HFF-Myc (cell line): Measurements from ENCODE around the gene MEGF10.
"Not testable (repeated sequence)": the region's sequence is repeated elsewhere in the genome, so short reads cannot be mapped to it uniquely, and the experiment has no call there.

Source experiments
- DNase-seq: peaks from one replicate; pipeline ENCODE4 v3.0.0-alpha.2; 2011; ENCODE audit warnings: low read depth; ENCODE audit errors: extremely low read depth
- H3K4me3 ChIP-seq: replicated peaks from 2 replicates; pipeline ENCODE4 v1.5.1; 2011; ENCODE audit warnings: low read depth, mild to moderate bottlenecking, control low read depth, low read length
- CTCF ChIP-seq: IDR thresholded peaks from 2 replicates; pipeline ENCODE4 v1.5.1; 2012; ENCODE audit warnings: mild to moderate bottlenecking, low read depth, low read length, control low read depth; ENCODE audit errors: missing control alignments

The MEGF10 gene

GRCh38 chr5:127316011-127316410 lies 25.4 kb downstream of the MEGF10 start:
- H3K4me3 ChIP-seq = no peak overlapping the region
- DNase-seq = no peak
- TF ChIP-seq CTCF = no peak

GRCh38 chr5:127317385-127317784 lies 26.8 kb downstream of the MEGF10 start:
- DNase-seq = not testable (repeated sequence)

GRCh38 chr5:127320032-127320965 lies 29.7 kb downstream of the MEGF10 start:
- DNase-seq = no peak
- H3K4me3 ChIP-seq = no peak overlapping the region
- no peak for TF ChIP-seq CTCF

More at GRCh38 chr5:127317385-127317784, 26.8 kb downstream of the MEGF10 start:
- not testable (repeated sequence) for H3K4me3 ChIP-seq

DNA sequence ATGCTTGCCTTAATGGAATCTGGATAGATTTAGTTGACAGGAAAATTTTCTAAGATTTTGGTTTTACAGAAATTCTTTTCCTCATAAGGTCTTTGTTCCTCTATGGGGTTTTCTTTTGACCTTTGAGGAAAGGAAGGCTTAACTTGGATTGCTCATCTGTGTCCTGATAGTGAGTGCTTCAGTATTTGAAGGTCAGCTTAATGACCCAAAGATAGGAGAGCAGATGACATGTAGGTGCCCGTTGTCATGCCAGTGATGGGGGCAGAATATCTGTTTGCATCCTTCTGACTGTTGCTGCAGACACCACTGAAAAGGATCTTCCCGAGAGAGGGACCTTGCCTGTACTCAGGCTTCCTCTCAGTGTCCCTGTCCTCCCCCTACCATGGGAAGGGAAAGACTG lies 30.9 kb downstream of the MEGF10 start:
- no peak for TF ChIP-seq CTCF
- no peak for DNase-seq
- H3K4me3 ChIP-seq = no peak overlapping the region

DNA sequence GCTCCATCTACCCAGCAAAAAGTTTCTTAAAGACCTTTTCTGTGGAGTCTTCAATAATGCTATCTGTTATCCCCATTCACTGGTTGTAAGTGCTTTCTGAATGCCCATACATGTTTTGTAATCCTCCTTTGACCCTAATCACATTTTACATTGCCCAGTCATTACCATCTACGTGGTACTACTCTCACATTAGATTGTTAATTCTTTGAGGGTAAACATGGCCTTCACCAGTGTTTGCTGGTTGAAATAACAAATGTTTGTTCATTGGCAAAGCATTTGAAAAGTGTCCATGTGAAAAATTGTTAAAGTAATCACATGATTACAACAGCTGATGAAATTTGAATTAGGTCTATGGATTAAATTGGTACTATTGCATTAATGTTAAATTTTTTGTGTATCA lies 31.8 kb downstream of the MEGF10 start:
- DNase-seq = no peak
- no peak overlapping the region for H3K4me3 ChIP-seq
- no peak for TF ChIP-seq CTCF

DNA sequence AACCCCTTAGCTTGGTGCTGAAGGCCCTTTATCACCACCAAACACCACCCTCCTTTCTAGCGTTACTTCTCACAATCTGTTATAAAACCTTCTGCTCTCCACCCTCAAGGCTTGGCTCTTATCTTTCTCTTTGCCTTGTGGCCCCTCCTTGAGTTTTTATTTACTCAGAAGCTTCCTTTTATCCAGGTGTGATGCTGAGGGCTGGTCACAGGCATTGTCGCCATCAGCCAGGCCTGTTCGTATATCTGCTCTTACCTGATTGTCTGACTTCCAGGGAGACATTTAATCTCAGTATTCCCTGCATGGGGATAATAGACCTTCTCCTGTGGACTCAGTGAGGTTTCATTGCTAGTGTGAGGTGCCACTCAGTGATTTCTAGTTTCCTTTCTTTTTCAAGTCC lies 34.2 kb downstream of the MEGF10 start:
- no peak for TF ChIP-seq CTCF
- H3K4me3 ChIP-seq = no peak overlapping the region
- DNase-seq = no peak

DNA sequence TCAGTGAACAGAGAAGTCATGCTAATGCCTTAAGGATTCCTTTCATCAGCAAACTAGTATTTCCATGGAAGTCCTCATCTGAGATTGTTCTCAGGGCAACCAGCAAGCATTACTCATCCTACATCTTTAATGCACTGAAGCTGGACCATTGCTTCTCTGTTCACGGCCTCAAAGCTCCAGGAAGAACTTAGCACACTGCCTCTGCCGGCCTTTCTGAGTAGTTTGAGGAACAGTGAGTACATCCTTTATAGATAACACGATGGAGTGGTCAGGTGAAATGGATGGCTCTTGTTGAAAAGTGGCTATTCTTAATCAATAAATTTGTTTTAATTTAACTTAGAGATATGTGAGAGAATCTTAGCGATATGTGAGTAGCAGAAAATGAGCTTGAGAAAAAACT lies 35.8 kb downstream of the MEGF10 start:
- no peak overlapping the region for H3K4me3 ChIP-seq
- no peak for TF ChIP-seq CTCF
- DNase-seq = no peak
